HepG2 (cell line): ENCODE measurements around the gene ZFP36L2. TPM values are rescaled to one million over a fixed set of nuclear protein-coding genes. Genes with fewer than 3 reads are reported as not detected.

Experiments used
- ARID2 ChIP-seq: sonication (generic); formaldehyde crosslinking; IDR thresholded peaks from 2 replicates; pipeline ENCODE4 v1.8.1; 2022; ENCODE audit warnings: mild to moderate bottlenecking, missing genetic modification reagents, borderline replicate concordance
- ATAD3A ChIP-seq: sonication (generic); formaldehyde crosslinking; IDR thresholded peaks from 2 replicates; pipeline ENCODE4 v1.4.0; 2020; ENCODE audit warnings: missing genetic modification reagents
- BORCS8-MEF2B ChIP-seq: sonication (generic); formaldehyde crosslinking; IDR thresholded peaks from 2 replicates; pipeline ENCODE4 v1.8.0; 2022; ENCODE audit warnings: mild to moderate bottlenecking, missing genetic modification reagents
- CTCF ChIP-seq: sonication (generic); formaldehyde crosslinking; IDR thresholded peaks from 2 replicates; pipeline ENCODE4 v1.5.0; 2020; ENCODE audit warnings: mild to moderate bottlenecking, missing genetic modification reagents, moderate library complexity
- DDIT3 ChIP-seq: sonication (generic); formaldehyde crosslinking; IDR thresholded peaks from 2 replicates; pipeline ENCODE4 v1.4.0; 2020; ENCODE audit warnings: mild to moderate bottlenecking, missing genetic modification reagents
- HDAC1 ChIP-seq: sonication (generic); formaldehyde crosslinking; IDR thresholded peaks from 2 replicates; pipeline ENCODE4 v1.5.1; 2020; ENCODE audit warnings: mild to moderate bottlenecking, missing genetic modification reagents
- HMG20B ChIP-seq: conservative IDR thresholded peaks from 2 replicates; pipeline ENCODE4 v1.6.1; 2016; ENCODE audit warnings: missing genetic modification reagents, missing compliant biosample characterization
- HOXA5 ChIP-seq: sonication (generic); formaldehyde crosslinking; IDR thresholded peaks from 2 replicates; pipeline ENCODE4 v1.4.0; 2020; ENCODE audit warnings: missing genetic modification reagents
- NAIF1 ChIP-seq: sonication (generic); formaldehyde crosslinking; IDR thresholded peaks from 2 replicates; pipeline ENCODE4 v1.5.0; 2020; ENCODE audit warnings: mild to moderate bottlenecking, missing genetic modification reagents, borderline replicate concordance
- PCBP1 ChIP-seq: fragments of 200-400 bp; formaldehyde crosslinking; IDR thresholded peaks from 2 replicates; pipeline ENCODE4 v1.6.1; 2017; ENCODE audit warnings: mild to moderate bottlenecking, low read depth, low read length, borderline replicate concordance
- POLR2G ChIP-seq: fragments of 200-400 bp; formaldehyde crosslinking; IDR thresholded peaks from 2 replicates; pipeline ENCODE4 v1.6.1; 2018; ENCODE audit warnings: mild to moderate bottlenecking, low read depth, low read length, moderate library complexity
- SKI ChIP-seq: fragments of 450-650 bp; IDR thresholded peaks from one replicate; pipeline ENCODE4 v1.6.1; 2018; ENCODE audit warnings: mild to moderate bottlenecking; ENCODE audit not compliant: partially characterized antibody
- STAT6 ChIP-seq: sonication (generic); formaldehyde crosslinking; IDR thresholded peaks from 2 replicates; pipeline ENCODE4 v1.4.0; 2020; ENCODE audit warnings: missing genetic modification reagents, mild to moderate bottlenecking, borderline replicate concordance
- THRA ChIP-seq: sonication (generic); formaldehyde crosslinking; IDR thresholded peaks from 2 replicates; pipeline ENCODE4 v1.4.0; 2020; ENCODE audit warnings: missing genetic modification reagents, borderline replicate concordance
- ZBTB42 ChIP-seq: sonication (generic); formaldehyde crosslinking; IDR thresholded peaks from 2 replicates; pipeline ENCODE4 v1.5.0; 2020; ENCODE audit warnings: mild to moderate bottlenecking, missing genetic modification reagents
- ZEB1 ChIP-seq: IDR thresholded peaks from 2 replicates; pipeline ENCODE4 v1.6.1; 2012; ENCODE audit warnings: mild to moderate bottlenecking, low read depth, inconsistent platforms; ENCODE audit not compliant: insufficient replicate concordance
- ZNF431 ChIP-seq: sonication (generic); formaldehyde crosslinking; IDR thresholded peaks from 2 replicates; pipeline ENCODE4 v1.9.0; 2022; ENCODE audit warnings: missing genetic modification reagents, low read depth, mild to moderate bottlenecking, borderline replicate concordance
- ZNF576 ChIP-seq: sonication (generic); formaldehyde crosslinking; IDR thresholded peaks from 2 replicates; pipeline ENCODE4 v1.4.0; 2020; ENCODE audit warnings: mild to moderate bottlenecking, missing genetic modification reagents
- ZNF691 ChIP-seq: sonication (generic); formaldehyde crosslinking; IDR thresholded peaks from 2 replicates; pipeline ENCODE4 v1.4.0; 2020; ENCODE audit warnings: missing genetic modification reagents, low read depth, mild to moderate bottlenecking, borderline replicate concordance
- ZSCAN21 ChIP-seq: sonication (generic); formaldehyde crosslinking; IDR thresholded peaks from 2 replicates; pipeline ENCODE4 v1.8.0; 2022; ENCODE audit warnings: mild to moderate bottlenecking, missing genetic modification reagents, moderate library complexity, borderline replicate concordance
- polyA plus RNA-seq, 8 experiments: library from polyadenylated mRNA; depleted of rRNA in 3 of 8; stranded (reverse) in 7 of 8; unstranded in 1 of 8; fragments of >200 nt; fragmentation: Illumina TruSeq in 4 of 8; extraction: Trizol in 4 of 8; gene quantifications; 2 replicates each; pipeline versions ENCODE4 v1.2.1 to v1.2.3, GENCODE V29; 2011 to 2016; ENCODE audit warnings: low read depth in 4 of 8, missing spikeins in 1 of 8, mixed read lengths in 1 of 8; ENCODE audit not compliant: insufficient read depth in 1 of 8
- total RNA-seq, 5 experiments: library from RNA; depleted of rRNA; stranded (reverse); fragments of >200 nt; fragmentation: Illumina TruSeq; extraction: Trizol; gene quantifications; 2 replicates each; pipeline ENCODE4 v1.2.3, GENCODE V29; 2016; ENCODE audit warnings: low read depth in 1 of 5

ZFP36L2 gene
- total and polyA plus RNA-seq, 2 of the 13 experiments (the other 11 are each of a cell fraction or from before 2014, with no cell fraction given): 11.2 to 21.8 TPM

GRCh38 chr2:43199492-43200488 is 26.6 kb downstream of the ZFP36L2 start (continued):
- TF ChIP-seq PCBP1 (no peak), ZEB1 (peak; percentile 94), HMG20B (CRISPR knock-in tag) (no peak), ATAD3A (CRISPR knock-in tag) (peak; percentile 44; the same call in 1 of the 2 replicates), THRA (peak; percentile 72; the same call in 1 of the 2 replicates), NAIF1 (CRISPR knock-in tag) (no peak; the same call in 1 of the 2 replicates), ZNF691 (CRISPR knock-in tag) (peak; percentile 83; the same call in 1 of the 2 replicates), HOXA5 (CRISPR knock-in tag) (peak; percentile 26; the same call in 1 of the 2 replicates), POLR2G (peak; percentile 69), BORCS8-MEF2B (peak; percentile 76), ZNF431 (CRISPR knock-in tag) (peak; percentile 59; the same call in 1 of the 2 replicates), ZBTB42 (peak; percentile 89; the same call in 1 of the 2 replicates), HDAC1 (CRISPR knock-in tag) (peak; percentile 77), ZNF576 (CRISPR knock-in tag) (no peak), ARID2 (CRISPR knock-in tag) (no peak), STAT6 (no peak), DDIT3 (CRISPR knock-in tag) (no peak), CTCF (CRISPR knock-in tag) (peak; percentile 62), ZSCAN21 (peak; percentile 65; the same call in 1 of the 2 replicates), SKI (peak; percentile 41)
